Measurements from ENCODE around the gene CYTH2.

DNA sequence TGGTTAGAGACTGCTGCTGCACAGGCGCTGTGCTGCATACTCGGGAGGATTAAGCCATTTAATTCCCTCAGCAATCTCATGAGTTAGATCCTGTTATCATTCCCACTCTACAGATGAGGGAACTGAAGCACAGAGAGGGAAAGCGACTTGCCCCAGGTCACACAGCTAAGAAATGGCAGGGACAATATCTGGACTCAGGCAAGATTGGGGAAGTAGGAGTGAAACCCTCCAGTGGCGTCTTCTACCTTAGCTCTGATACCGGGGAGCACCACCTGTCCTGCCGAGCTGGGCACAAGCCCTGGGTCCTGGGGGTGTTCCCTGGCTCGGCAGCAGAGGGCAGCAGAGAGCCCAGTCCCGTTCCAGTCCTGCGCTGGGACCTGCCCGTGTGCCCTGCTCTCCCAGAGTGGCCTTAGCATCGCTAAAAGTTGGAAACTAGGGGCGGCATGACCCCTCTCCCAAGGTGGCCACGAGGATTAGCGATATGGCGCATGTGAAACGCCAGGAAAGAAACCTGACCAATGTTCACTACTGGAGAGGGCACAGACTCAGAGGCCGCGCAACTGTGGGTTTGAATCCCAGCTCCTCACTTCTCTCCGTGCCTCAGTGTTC lies 20.5 kb downstream of the CYTH2 start:
- TF ChIP-seq, protein P1, sequence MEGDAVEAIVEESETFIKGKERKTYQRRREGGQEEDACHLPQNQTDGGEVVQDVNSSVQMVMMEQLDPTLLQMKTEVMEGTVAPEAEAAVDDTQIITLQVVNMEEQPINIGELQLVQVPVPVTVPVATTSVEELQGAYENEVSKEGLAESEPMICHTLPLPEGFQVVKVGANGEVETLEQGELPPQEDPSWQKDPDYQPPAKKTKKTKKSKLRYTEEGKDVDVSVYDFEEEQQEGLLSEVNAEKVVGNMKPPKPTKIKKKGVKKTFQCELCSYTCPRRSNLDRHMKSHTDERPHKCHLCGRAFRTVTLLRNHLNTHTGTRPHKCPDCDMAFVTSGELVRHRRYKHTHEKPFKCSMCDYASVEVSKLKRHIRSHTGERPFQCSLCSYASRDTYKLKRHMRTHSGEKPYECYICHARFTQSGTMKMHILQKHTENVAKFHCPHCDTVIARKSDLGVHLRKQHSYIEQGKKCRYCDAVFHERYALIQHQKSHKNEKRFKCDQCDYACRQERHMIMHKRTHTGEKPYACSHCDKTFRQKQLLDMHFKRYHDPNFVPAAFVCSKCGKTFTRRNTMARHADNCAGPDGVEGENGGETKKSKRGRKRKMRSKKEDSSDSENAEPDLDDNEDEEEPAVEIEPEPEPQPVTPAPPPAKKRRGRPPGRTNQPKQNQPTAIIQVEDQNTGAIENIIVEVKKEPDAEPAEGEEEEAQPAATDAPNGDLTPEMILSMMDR (IDR thresholded peaks at IDR 0.05), result peak; percentile 97
- TF ChIP-seq SOX15 (CRISPR knock-in tag; IDR thresholded peaks at IDR 0.05) (no peak), ZNF317 (CRISPR knock-in tag; IDR thresholded peaks at IDR 0.05; ENCODE audit: borderline replicate concordance, low read depth) (no peak), JUN (CRISPR knock-in tag; IDR thresholded peaks at IDR 0.05) (no peak)
- TF ChIP-seq, protein P2, sequence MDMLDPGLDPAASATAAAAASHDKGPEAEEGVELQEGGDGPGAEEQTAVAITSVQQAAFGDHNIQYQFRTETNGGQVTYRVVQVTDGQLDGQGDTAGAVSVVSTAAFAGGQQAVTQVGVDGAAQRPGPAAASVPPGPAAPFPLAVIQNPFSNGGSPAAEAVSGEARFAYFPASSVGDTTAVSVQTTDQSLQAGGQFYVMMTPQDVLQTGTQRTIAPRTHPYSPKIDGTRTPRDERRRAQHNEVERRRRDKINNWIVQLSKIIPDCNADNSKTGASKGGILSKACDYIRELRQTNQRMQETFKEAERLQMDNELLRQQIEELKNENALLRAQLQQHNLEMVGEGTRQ (CRISPR knock-in tag; IDR thresholded peaks at IDR 0.05), result no peak

All from WTC11 (cell line).